Omental fat pad (tissue), 4 donors: ENCODE results near the gene LCN1. TPM values are rescaled to one million over a fixed set of nuclear protein-coding genes. Genes with fewer than 3 reads are reported as not detected.
A peak's percentile ranks its signal among the peaks of the same experiment; 100 is the strongest.

ENCODE experiments used
- ATAC-seq: fragments of 150-250 bp; one replicate; pipeline ENCODE4 v1.9.1; 2016; ENCODE audit warnings: mild to moderate bottlenecking, moderate library complexity; ENCODE audit not compliant: low FRiP score
- DNase-seq: peaks from one replicate; pipeline ENCODE4 v3.0.0-alpha.2; 2019; ENCODE audit warnings: low spot score
- CTCF ChIP-seq, 3 donors: fragments of 450-650 bp; IDR thresholded peaks; one replicate each; pipeline ENCODE4 v1.5.1; 2016 to 2017; ENCODE audit warnings: antibody characterized with exemption in 3 of 3, mild to moderate bottlenecking in 3 of 3, moderate library complexity in 2 of 3
- total RNA-seq, 4 donors: library from RNA; depleted of rRNA; stranded (reverse); fragments of >200 nt; gene quantifications; one replicate each; pipeline ENCODE4 v1.1.0, GENCODE V29; 2016

LCN1 gene
- total RNA-seq, 4 donors from 2014 or later: not detected

DNA sequence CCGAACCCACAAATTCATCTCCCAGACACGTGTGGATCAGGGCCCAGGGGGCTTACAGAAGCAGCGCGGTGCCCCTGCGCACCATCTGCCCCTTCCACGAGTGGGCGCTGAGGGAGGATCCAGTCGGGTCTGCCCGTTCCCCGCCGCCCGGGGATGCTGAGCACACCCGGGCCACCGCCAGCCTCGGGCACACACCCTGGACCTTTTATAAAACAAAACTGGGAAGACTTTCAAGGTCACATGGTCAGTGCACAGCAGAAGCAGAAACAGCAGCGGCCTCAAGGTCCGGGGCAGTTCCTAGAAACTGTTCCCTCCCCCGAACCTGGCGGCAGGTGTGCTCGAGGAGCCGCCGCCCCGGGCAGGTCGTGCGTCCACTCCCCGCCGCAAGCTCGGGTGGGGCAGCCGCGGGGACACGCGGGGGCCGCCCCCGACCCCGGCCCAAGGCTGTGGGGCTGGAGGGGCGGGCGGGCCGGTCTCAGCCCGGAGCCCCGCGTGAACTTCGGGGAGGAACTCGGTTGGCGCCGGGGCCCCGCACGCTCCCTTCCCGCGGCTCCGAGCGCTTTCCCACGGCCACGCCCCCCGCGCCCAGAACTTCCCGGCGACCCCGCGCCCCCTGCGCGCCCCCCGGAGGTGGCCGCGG lies 42.3 kb upstream of the LCN1 start:
- TF ChIP-seq CTCF (IDR thresholded peaks at IDR 0.05): no peak
- DNase-seq: no peak
- peak; percentile 37 for ATAC-seq

DNA sequence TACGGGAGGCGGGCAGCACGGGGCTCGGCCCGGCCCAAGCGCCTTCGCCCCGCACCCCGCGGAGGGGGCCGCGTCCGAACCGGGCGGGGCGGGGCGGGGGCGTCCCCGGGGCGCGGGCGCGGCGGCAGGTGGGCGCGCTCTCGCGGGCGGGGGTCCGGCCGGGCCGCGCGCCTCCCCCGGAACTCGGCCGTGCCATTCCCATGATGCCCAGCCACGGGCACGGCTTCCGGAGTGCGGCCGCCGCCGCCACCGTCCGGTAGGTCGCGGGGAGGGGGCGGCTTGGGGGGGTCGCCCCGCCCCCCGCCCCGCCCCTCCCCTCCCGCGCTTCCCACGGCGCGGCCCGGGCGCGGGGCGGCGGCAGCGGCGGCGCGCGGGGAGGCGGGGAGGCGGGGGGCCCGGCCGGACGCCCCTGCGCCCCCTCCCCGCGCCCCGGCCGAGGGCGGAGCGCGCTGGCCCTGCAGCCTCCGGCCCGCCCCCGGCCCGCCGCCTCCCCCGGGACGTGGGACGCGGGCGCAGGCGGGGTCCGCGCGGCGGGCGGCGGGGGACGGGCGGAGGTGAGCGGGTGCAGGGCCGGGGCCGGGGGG lies 41.7 kb upstream of the LCN1 start, which contains the start of gene PPP1R26:
PPP1R26 (plus strand) TSS at position 314 of the 584 bp plus-strand sequence. CDS start 4,729 bp downstream, outside the sequence.
- ATAC-seq (peak; percentile 35), DNase-seq (no peak)
- TF ChIP-seq CTCF (IDR thresholded peaks at IDR 0.05): no peak

- ATAC-seq (peak; percentile 69), DNase-seq (no peak)
- no peak for TF ChIP-seq CTCF (IDR thresholded peaks at IDR 0.05)
These were observed 40.9 kb upstream of the LCN1 start for GRCh38 chr9:135480071-135480939.

DNA sequence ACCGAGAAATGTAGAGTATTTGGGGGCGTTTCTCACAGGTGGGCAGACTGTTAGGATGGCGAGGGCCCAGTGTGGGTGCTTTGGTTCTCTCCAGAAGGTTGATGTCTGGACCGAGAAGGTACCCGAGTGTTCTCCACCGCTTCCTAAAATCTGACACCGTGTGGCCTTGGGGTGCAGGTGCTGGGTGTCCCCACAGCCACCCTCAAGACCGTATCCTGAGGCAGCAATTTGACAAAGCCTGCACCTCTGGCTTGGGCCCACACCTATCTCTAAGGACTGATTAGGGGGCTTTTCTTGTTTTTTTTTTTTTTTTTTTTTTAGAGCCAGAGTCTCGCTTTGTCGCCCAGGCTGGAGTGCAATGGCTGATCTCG lies 40.3 kb upstream of the LCN1 start:
- TF ChIP-seq CTCF (IDR thresholded peaks at IDR 0.05): no peak
- DNase-seq: no peak
- ATAC-seq: no peak

DNA sequence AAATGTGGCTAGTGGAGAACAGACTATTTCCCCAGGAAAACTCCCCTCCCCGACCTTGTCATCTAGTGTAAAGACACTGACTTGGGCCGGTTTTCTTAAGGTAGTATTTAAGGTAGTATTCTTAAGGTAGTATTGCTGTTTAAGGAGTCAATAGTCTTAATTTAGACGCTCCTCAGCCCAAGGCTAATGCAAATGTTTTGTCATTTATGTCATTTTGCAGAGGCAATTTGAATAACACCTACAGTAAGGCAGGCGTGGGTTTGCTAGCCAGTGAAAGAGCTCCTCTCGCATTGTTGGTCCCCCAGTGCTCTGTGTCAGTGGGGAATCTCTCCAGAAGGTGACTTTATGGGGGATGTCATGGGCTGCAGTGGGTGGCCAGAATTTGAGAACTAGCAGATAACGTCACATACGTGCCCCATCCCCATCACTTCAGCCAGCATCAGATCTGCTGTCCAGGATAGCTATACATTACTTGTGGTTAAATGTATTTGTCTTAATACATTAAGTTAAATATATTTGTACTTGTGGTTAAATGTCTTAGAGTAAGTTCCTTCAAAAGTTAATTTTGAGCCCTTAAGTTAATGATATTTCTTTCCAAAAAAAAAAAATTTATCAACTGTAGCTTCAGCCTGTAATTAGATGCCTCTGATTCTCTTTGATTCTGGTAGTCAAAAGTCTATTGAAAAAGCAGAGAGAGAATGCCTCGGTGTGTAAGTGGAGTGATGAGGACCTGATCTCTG lies 39.1 kb upstream of the LCN1 start:
- DNase-seq (no peak), ATAC-seq (no peak)
- no peak for TF ChIP-seq CTCF (IDR thresholded peaks at IDR 0.05)

DNA sequence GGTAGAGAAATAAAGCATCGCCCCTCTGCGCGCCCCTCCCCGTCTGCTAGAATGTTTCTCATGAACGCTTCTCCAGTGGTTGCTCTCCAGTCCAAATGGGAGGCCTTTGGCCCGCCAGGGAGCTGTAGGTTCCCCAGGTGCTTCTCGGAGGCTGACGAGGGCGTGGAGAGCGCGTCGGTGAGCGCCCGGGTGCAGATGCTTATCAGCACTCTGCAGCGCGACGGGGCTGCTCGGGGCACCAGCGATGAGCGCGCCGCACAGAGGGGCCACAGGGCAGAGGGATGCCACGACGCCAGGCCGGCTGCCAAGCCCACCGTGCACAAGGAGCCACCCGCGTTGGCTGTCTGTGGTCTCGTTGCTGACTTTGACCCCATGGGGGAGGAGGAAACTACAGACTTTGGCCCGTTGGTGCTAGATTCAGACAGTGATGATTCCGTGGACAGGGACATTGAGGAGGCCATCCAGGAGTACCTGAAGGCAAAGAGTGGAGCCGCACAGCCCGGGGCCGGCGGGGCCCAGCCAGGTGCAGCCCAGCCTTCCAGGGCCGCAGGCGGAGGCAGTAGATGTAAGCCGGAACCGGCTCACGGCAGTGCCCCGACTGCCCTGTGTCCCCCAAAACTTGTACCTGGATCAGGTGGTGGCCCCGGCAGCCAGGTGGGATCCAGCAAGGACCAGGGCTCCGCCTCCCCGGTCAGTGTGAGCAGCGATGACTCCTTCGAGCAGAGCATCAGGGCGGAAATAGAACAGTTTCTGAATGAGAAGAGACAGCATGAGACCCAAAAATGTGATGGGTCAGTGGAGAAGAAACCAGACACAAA lies 36.6 kb upstream of the LCN1 start:
- DNase-seq: no peak
- ATAC-seq: no peak
- TF ChIP-seq CTCF (IDR thresholded peaks at IDR 0.05): no peak
